ELR (cell line): ENCODE measurements around the gene ITFG1.

Experiments used
- DNase-seq: peaks from one replicate; pipeline ENCODE4 v3.0.0-alpha.2; 2015; ENCODE audit warnings: low read depth

Gene ITFG1

GRCh38 chr16:47460711-47461597, at the start of gene ITFG1, which contains the start of gene PHKB:
Gene ITFG1 (minus strand): TSS chr16:47461063. CDS start chr16:47461045, 18 bp downstream.
Gene PHKB (plus strand): TSS chr16:47461331. CDS start chr16:47461351, 20 bp downstream.
- peak; percentile 95 for DNase-seq

- no peak for DNase-seq
These were observed 46.8 kb upstream of the ITFG1 start for GRCh38 chr16:47507701-47508100.

- no peak for DNase-seq
These were observed 45.9 kb upstream of the ITFG1 start for GRCh38 chr16:47506800-47507199.

- no peak for DNase-seq
These were observed 43.7 kb upstream of the ITFG1 start for GRCh38 chr16:47504599-47504998.

GRCh38 chr16:47503936-47504335, 43.1 kb upstream of the ITFG1 start:
- DNase-seq = peak; percentile 74

GRCh38 chr16:47499700-47500264, 38.9 kb upstream of the ITFG1 start:
- DNase-seq = no peak

GRCh38 chr16:47499080-47499699, 38.3 kb upstream of the ITFG1 start:
- no peak for DNase-seq

- DNase-seq = no peak
These were observed 32.8 kb upstream of the ITFG1 start for GRCh38 chr16:47493381-47494337.

GRCh38 chr16:47492428-47493377, 31.8 kb upstream of the ITFG1 start:
- DNase-seq = no peak

GRCh38 chr16:47492036-47492427, 31.2 kb upstream of the ITFG1 start:
- no peak for DNase-seq

- DNase-seq = no peak
These were observed 29.6 kb upstream of the ITFG1 start for GRCh38 chr16:47490471-47490870.

GRCh38 chr16:47488051-47488450, 27.2 kb upstream of the ITFG1 start:
- no peak for DNase-seq

GRCh38 chr16:47486856-47487255, 26.0 kb upstream of the ITFG1 start:
- no peak for DNase-seq

GRCh38 chr16:47483616-47484015, 22.8 kb upstream of the ITFG1 start:
- DNase-seq = no peak

- no peak for DNase-seq
These were observed 21.0 kb upstream of the ITFG1 start for GRCh38 chr16:47481698-47482374.

- no peak for DNase-seq
These were observed 19.5 kb upstream of the ITFG1 start for GRCh38 chr16:47480410-47480809.

GRCh38 chr16:47477679-47478078, 16.8 kb upstream of the ITFG1 start:
- peak; percentile 80 for DNase-seq

GRCh38 chr16:47476654-47477345, 15.9 kb upstream of the ITFG1 start:
- DNase-seq = no peak

- DNase-seq = no peak
These were observed 14.9 kb upstream of the ITFG1 start for GRCh38 chr16:47475786-47476185.
